ENCODE results near the gene AQP5.

Gene AQP5

GRCh38 chr12:49964849-49965624 is 3.4 kb downstream of the AQP5 start:
- TF ChIP-seq REST (IDR thresholded peaks at IDR 0.05; ENCODE audit: low read depth) (no peak), ZBTB7A (IDR thresholded peaks at IDR 0.05; ENCODE audit: low read depth) (peak; percentile 35; the same call in 1 of the 2 replicates)

GRCh38 chr12:49965836-49966235 is 4.2 kb downstream of the AQP5 start:
- TF ChIP-seq NFIC (IDR thresholded peaks at IDR 0.05) (no peak), TAF1 (IDR thresholded peaks at IDR 0.05; ENCODE audit: low read depth) (no peak), EGR1 (IDR thresholded peaks at IDR 0.05) (no peak), CEBPB (IDR thresholded peaks at IDR 0.05) (no peak), CREB1 (IDR thresholded peaks at IDR 0.05; ENCODE audit: low read depth) (no peak), RAD21 (IDR thresholded peaks at IDR 0.05; ENCODE audit: low read depth) (no peak), TCF12 (IDR thresholded peaks at IDR 0.05; ENCODE audit: low read depth) (no peak), MAX (IDR thresholded peaks at IDR 0.05) (no peak), REST (IDR thresholded peaks at IDR 0.05; ENCODE audit: low read depth) (no peak), YY1 (IDR thresholded peaks at IDR 0.05; ENCODE audit: low read depth) (no peak), ZBTB7A (IDR thresholded peaks at IDR 0.05; ENCODE audit: low read depth) (no peak)
- TF ChIP-seq, protein P1, sequence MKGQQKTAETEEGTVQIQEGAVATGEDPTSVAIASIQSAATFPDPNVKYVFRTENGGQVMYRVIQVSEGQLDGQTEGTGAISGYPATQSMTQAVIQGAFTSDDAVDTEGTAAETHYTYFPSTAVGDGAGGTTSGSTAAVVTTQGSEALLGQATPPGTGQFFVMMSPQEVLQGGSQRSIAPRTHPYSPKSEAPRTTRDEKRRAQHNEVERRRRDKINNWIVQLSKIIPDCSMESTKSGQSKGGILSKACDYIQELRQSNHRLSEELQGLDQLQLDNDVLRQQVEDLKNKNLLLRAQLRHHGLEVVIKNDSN (IDR thresholded peaks at IDR 0.05), result no peak

DNA sequence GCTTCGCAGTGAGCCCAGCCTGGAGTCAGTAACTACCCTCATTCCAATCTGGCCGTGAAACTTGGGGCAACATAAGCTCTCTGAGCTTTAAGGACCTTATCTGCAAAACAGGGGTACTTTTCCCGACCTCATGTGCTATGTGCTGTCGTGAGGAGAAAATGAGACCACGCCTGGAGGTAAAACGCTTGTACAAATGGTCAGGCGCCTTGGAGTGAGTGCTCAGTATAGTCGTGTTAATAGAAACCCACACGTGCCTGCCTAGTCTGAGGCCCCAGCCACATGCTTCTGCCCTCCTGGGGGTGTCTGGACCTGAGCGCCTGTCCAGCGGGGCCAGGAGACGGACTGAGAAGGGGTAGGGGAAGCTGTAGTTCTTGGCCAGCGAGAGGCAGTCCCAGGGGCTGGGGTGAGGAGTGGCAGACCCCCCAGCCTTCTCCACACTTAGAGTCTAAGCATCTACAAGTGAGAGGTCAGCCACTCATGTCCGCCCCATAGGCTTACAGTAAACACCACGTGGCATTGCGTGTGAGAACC is 4.9 kb downstream of the AQP5 start:
- TF ChIP-seq NFIC (IDR thresholded peaks at IDR 0.05) (no peak), FOXM1 (IDR thresholded peaks at IDR 0.05; ENCODE audit: borderline replicate concordance, low read depth) (no peak), YY1 (IDR thresholded peaks at IDR 0.05; ENCODE audit: low read depth) (no peak), ZBTB7A (IDR thresholded peaks at IDR 0.05; ENCODE audit: low read depth) (no peak), EGR1 (IDR thresholded peaks at IDR 0.05) (no peak), CEBPB (IDR thresholded peaks at IDR 0.05) (no peak), EP300 (IDR thresholded peaks at IDR 0.05; ENCODE audit: borderline replicate concordance) (no peak), CREB1 (IDR thresholded peaks at IDR 0.05; ENCODE audit: low read depth) (no peak), TAF1 (IDR thresholded peaks at IDR 0.05; ENCODE audit: low read depth) (no peak), MAX (IDR thresholded peaks at IDR 0.05) (no peak), TCF12 (IDR thresholded peaks at IDR 0.05; ENCODE audit: low read depth) (no peak), RAD21 (IDR thresholded peaks at IDR 0.05; ENCODE audit: low read depth) (no peak), REST (IDR thresholded peaks at IDR 0.05; ENCODE audit: low read depth) (no peak), TEAD4 (IDR thresholded peaks at IDR 0.05) (no peak)
- TF ChIP-seq, protein P1 (IDR thresholded peaks at IDR 0.05), result no peak

GRCh38 chr12:49967042-49967776 is 5.5 kb downstream of the AQP5 start:
- TF ChIP-seq TAF1 (IDR thresholded peaks at IDR 0.05; ENCODE audit: low read depth), result no peak
- TF ChIP-seq TEAD4 (IDR thresholded peaks at IDR 0.05), result peak; percentile 25; the same call in 1 of the 2 replicates
- peak; percentile 90 for TF ChIP-seq RAD21 (IDR thresholded peaks at IDR 0.05; ENCODE audit: low read depth)
- no peak; the same call in 1 of the 2 replicates for TF ChIP-seq YY1 (IDR thresholded peaks at IDR 0.05; ENCODE audit: low read depth)
- peak; percentile 65; the same call in 1 of the 2 replicates for TF ChIP-seq NFIC (IDR thresholded peaks at IDR 0.05)
- peak; percentile 31; the same call in 1 of the 2 replicates for TF ChIP-seq TCF12 (IDR thresholded peaks at IDR 0.05; ENCODE audit: low read depth)
- no peak for TF ChIP-seq FOXM1 (IDR thresholded peaks at IDR 0.05; ENCODE audit: borderline replicate concordance, low read depth)
- peak; percentile 85; the same call in 1 of the 2 replicates for TF ChIP-seq ZBTB7A (IDR thresholded peaks at IDR 0.05; ENCODE audit: low read depth)
- no peak for TF ChIP-seq EGR1 (IDR thresholded peaks at IDR 0.05)
- TF ChIP-seq MAX (IDR thresholded peaks at IDR 0.05), result peak; percentile 73

Measured in Ishikawa (cell line).